NCI-H1417 treated with DMSO at 0.1 percent for 48 hours (cell line): ENCODE data around the gene MACROD2.
A peak's percentile ranks its signal among the peaks of the same experiment; 100 is the strongest.

ENCODE experiments used
- DNase-seq: peaks from one replicate; lab custom pipeline; 2025; lab: John Stamatoyannopoulos, UW

Gene MACROD2

DNA sequence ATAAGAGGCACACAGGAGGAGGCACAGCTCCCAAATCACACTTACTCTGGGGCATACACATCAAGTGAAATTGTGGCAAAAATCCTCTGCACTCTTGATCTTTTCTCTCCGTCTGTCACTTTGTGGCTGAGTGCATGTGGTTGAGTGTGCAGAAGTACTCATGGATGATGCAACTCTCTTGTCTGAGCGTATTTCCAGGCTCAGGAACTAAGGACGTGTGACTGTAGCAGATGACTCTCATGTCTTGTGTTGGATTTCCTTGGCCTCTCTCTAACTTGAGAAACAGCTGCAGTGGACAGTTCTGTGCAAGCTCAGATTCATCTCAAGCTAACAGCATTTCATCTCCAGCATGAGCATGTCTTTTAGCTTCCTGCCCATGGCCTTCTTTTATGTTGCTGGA lies 587.5 kb downstream of the MACROD2 start:
- no peak for DNase-seq

DNA sequence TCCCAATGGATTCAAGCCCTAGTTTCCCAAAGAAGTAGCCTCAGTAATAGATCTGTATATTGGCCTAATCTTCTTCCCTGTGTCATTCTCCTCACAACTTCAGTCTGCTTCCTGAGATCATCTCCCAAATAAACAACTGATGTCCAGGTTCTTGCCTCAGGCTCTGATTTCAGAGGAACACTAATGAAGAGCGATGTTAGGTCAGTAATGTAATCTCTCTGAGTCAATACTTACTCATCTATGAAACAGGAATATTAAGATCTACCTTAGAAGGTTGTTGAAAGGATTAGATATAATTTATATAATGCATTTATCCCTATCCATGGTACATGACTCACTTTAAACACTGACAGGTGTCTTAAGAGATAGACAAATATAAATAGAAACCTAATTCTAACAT lies 588.1 kb downstream of the MACROD2 start:
- no peak for DNase-seq

- no peak for DNase-seq
Observed at GRCh38 chr20:14589383-14589782, 594.1 kb downstream of the MACROD2 start.

- no peak for DNase-seq
Observed at GRCh38 chr20:14595051-14595450, 599.7 kb downstream of the MACROD2 start.

- no peak for DNase-seq
Observed at GRCh38 chr20:14597206-14597715, 601.9 kb downstream of the MACROD2 start.

DNA sequence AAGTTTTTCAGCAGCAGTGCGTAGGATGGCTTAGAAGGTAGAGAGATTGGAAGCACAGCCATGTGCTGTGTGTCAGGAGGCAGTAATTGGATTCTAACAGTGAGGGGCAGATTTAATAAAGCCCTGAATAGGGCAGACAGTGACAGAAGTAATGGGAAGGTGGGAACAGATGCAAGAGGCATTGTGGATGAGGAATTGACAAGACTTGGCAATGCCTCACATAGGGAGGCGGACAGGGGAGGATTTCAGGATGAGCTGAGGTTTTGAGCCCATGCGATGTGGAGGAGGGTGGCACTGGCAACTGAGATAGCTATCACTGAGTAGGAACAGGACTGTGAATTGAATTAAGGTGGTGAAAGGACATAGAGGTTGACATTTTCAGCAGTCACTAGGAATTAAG lies 604.3 kb downstream of the MACROD2 start:
- DNase-seq = no peak

DNA sequence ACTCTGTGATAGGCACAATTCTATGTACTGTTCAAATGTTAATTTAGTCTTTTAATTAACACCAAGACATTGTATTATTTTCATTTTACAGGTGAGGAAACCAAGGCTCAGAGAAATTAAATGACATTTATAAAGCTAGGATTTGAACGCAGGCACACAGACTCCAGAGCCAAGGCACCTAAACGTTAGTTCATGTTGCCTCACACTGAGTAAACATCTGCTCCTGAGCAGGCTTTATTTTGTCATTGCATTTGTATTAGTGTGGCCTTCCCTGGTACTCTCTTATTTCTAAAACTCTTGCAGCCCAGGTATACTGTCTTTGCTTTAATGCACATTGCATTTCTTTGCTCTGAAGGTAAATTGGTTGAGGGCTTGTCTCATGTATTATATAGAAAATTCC lies 605.2 kb downstream of the MACROD2 start:
- no peak for DNase-seq

DNA sequence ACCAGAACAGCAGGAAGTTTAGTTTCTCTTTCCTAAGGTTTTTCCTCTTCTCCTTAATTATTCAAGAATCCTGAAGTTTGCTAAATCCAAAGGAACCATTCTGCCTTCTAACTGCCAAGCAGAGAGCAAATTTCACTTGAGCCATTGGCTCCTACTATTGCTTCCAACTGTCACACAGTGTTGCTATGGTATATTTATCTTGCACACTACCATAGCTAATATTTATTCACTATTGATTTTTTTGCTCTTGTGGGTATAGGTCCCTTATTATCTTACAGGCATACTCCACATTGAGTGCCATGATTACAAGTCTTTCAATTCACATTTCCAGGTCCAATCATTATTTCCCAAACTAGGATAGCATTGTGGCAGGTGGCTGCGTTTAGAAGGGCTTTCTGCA lies 608.8 kb downstream of the MACROD2 start:
- DNase-seq = no peak

DNA sequence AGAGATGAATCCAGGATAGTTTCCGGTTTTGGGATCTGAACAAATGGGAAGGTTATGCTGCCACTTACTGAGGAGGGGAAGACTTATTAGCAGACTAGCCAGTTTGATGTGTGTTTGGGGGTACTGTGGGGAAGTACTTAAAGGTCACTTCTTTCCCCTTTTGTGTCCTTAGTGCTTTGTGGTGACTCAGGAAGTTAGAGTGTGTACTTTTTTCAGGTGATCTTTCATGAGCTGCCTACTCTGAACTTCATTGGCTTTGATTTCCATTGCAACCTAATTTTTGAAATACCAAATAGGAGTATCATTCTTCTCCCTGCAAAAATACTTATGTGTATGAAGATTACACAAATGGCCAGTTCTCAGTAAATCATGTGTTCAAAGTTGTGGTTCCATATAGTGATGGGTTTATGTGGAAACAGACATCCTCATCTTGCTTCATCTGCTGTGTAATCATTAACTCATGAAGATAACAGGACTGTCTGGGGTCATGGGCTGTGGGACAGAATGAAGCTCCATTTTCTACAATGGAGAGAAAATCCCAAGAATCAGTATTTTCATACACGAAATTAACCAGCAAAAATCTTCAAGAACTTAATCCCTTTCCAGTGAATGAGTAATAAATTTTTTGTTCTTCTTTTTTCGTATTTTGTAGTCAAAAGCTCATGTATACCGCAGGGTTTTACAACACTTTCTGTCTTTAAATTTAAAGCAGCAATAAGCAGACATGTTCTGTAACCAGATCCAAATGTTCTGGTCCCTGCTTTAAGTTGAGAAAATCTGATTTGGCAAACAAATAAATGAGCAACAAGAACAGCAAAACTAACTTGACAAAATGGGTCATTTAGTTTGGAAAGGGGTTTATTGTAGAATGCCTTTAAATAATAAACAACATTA lies 614.3 kb downstream of the MACROD2 start:
- DNase-seq = no peak

GRCh38 chr20:14611479-14611878 lies 616.2 kb downstream of the MACROD2 start:
- no peak for DNase-seq

DNA sequence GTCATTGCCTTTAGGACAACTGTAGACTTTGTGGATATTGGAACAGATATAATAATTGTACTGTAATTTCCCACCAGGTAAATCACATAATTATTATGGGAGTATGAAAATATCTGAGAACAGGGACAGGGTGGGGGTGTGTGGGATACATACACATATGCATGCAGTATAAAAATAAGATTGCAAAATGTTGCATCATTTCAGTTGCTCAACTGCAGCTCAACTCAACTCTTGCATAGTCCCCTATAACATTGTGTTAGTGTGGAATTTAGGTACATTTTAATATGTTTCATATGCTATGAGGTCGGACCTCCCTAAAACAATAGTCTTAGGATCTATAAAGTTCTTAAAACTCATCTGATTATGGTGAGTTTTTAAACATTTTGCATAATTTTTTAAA lies 617.1 kb downstream of the MACROD2 start:
- no peak for DNase-seq

- DNase-seq = no peak
Observed at GRCh38 chr20:14616003-14616402, 620.7 kb downstream of the MACROD2 start.

GRCh38 chr20:14617123-14617522 lies 621.8 kb downstream of the MACROD2 start:
- DNase-seq = no peak

DNA sequence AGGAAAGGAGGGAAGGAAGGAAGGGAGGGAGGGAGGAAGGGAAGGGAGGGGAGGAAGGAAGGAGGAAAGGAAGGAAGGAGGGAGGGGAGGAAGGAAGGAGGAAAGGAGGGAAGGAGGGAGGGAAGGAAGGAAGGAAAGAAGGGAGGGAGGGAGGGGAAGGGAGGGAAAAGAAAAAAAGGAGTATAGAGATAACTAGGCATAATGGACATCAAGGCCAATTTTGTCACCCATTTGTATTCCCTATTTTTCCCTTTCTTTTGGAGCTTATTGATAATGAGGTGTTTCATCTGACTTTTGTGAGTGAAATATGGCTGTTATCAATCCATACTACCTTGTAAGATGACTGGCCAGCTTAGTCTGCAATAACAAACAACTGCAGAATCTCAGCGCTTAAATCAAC lies 624.1 kb downstream of the MACROD2 start:
- no peak for DNase-seq

DNA sequence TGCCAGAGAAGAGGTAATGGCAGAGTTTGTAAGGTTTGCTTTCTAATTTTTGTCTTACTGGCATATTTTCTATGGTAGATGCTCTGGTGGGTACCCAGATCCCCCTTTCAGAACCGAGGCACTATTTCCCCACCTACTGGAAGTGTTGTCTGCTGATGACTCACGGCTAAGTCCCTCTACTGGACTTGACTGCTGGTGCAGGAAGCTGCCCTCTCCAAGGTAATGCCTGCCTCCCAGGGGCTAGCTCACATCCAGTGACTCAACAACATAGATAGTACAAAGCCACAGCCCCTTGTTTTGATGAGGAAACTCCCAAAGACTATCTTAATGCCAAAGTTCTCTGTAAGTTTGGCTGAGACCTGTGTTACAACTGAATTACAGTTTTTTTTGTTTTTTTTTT lies 627.5 kb downstream of the MACROD2 start:
- DNase-seq = no peak

GRCh38 chr20:14631011-14631410 lies 635.7 kb downstream of the MACROD2 start:
- no peak for DNase-seq

DNA sequence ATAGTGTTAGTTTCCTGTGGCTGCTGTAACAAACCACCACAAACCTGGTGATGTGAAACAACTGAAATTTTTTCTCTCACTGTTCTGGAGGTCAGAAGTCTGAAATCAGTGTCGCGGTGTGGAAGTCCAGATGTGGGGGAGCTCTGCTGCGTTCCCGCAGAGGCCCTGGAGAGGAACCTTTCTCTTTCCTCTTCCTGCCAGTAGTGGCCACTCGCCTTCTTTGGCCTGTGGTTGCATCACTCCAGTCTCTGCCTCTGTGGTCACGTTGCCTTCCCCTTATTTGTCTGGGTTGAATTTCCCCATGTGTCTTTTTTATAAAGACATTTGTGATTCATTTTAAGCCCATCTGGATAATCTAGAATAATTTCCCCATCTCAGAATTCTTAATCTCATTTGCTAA lies 637.6 kb downstream of the MACROD2 start:
- no peak for DNase-seq

GRCh38 chr20:14633507-14633906 lies 638.2 kb downstream of the MACROD2 start:
- DNase-seq = no peak

- no peak for DNase-seq
Observed at GRCh38 chr20:14634665-14635064, 639.3 kb downstream of the MACROD2 start.

- no peak for DNase-seq
Observed at GRCh38 chr20:14637441-14637840, 642.1 kb downstream of the MACROD2 start.

- no peak for DNase-seq
Observed at GRCh38 chr20:14643146-14643545, 647.8 kb downstream of the MACROD2 start.

- no peak for DNase-seq
Observed at GRCh38 chr20:14643556-14643955, 648.2 kb downstream of the MACROD2 start.

DNA sequence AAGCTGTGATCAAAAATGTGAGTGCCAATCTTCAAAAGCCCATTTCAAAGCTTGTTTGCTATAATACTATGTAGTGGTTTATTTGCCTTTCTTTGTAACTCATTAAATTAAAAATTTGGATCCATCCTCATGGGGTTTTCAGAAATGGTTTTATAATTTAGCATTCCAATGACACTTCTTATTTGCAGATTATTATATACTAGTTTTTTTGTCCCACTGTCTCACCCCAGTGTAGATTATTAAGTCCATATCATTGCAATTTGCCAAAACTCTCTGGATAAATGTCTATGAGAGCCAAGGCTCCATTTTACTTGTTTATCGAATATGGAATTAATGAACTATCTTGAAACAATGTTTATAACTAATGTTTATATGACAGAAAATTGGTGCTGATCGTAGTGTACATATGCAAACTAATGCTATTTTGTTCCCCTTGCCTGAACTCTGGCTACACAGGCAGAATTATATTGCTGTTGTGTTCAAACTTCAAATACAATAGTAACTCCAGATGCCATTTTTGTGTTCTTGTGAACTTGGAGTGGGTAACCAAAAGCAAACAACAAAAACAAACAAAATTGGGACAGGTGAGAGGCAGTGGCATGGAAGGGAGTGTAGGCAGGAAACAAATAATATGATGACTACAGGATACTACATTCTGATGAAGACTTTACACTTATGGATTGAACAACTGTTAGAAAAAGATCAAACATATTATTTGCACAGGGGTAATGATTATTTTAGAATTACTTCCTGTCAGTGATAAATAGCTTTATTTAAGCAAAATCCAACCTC lies 649.2 kb downstream of the MACROD2 start:
- DNase-seq = peak; percentile 58
